ENCODE measurements around the gene FKBP4.

FKBP4 gene

DNA sequence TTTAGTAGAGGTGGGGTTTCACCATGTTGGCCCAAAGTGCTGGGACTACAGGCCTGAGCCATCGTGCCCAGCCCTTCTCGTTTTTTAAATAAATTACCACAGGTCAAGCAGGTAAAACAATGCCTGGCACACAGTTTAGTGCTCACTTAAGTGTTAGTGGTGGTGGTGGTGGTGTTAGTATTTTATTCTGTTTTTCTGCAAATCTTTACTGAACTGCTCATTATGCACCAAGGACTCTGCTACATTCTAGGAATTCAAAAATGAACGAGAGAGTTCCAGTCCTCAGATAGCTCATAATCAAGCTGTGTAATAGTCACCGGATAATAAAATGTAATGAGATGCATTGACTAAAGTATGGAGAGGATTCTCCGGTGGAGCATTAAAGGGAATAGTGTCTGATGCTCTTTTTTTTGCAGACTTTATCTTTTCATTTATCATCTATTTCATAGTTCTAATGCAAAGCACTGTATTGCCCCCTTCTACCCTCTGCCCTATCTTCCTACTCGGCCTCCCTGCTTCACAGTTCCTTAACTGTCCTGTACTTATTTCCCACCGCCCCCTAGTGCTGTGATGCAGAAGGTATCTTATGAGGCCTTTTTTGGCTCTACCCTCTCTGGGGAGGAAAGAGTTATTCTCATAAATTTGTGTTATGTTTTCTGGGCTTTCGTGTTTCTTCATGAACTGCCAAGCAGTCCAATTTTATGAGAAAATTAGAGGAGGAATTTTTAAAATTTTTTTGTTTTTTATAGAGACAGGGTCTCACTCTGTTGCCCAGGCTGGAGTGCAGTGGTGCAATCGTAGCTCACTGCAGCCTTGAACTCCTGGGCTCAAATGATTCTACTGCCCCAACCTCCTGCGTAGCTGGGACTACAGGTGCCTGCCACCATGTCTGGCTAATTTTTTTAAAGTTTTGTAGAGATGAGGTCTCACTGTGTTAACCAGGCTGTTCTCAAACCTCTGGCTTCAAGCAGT, 18.7 kb downstream of the FKBP4 start:
- peak; percentile 65 for DNase-seq

DNA sequence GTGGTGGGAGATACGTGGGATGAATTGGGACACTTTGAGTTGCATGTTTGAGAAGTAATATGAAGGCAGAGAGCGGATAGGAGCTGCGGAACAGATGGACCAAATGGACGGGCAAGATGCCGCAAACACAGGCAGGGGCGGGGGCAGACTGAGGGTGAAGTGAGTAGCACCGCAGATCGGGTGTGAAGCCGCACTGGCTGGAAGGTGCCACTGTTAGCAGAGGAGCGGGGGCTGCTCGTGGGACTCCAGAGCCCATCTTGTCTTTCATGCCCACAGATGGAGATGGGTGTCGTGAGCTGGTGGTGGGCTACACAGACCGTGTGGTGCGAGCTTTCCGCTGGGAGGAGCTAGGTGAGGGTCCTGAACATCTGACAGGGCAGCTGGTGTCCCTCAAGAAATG, 25.0 kb downstream of the FKBP4 start:
- DNase-seq = no peak

DNA sequence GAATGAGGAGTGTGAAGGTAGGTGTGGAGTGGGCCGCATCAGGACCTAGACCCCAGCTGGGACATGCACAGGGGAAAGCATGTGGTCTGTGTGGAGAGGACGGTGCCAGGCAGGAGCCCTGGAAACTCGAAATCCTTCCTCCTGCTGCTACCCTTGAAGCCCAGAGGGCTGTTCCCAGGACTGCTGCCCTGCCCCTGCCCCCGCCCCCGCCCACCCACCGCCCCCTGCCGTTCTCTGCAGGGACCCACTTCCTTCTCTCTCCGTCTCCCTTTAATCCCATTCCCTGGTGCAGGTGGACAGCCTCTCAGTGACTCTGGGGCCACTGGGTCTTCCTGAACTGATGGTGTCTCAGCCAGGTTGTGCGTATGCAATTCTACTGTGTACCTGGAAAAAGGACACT, 25.7 kb downstream of the FKBP4 start:
- DNase-seq = no peak

DNA sequence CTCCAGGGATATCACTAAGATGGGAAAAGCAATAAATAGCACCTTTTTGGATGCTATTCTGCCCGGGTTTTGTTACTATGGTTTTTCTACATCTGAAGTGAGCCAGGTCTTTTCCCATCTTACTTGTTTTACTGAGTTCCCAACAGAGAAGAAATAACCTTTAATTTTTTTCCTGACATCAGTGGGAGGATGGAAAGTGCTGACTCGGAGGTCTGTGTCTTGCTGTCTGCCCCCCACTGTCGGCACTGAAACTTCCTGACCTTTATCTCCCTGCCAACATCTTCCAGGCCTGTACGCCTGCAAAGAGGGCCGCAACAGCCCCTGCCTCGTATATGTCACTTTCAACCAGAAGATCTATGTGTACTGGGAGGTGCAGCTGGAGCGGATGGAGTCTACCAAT, 28.7 kb downstream of the FKBP4 start:
- no peak for DNase-seq

DNA sequence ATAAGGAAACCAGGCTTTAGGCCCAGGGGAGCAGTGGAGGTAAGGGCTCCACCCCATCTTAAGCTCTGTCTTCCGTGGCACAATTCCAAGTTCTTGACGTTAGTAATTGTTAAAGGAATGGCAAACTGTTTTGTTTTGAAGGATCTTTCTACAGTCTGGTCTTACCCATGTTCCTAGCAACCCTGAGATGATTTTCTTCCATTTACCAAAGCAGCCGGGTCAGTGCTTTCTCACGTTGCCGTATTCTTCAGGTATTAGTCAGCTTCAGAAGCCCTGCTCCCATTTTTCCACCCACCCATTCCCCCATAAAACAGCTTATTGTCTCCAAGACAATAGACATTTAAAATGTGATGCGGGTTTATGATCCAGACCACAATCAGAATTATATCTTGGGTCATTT, 29.8 kb downstream of the FKBP4 start:
- DNase-seq = no peak

DNA sequence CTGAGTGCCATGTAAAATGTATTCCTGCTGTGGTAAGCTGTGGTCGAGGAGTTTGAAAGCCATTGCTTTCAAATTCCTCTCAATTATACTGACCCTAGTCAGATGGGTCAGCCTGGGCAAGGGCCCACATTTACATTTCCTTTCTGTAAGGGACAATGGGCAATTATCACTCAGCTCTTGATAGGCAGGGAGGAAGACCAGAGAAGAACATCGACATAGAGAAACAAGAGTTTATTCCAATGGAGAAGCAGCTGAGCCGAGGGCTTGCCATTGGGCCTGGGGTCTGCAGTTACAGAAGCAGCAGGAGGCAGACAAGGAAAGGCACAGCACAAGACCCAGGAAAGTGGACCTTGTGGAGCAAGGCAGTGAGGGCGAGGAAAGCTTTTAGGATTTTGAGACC, 30.4 kb downstream of the FKBP4 start:
- no peak for DNase-seq

DNA sequence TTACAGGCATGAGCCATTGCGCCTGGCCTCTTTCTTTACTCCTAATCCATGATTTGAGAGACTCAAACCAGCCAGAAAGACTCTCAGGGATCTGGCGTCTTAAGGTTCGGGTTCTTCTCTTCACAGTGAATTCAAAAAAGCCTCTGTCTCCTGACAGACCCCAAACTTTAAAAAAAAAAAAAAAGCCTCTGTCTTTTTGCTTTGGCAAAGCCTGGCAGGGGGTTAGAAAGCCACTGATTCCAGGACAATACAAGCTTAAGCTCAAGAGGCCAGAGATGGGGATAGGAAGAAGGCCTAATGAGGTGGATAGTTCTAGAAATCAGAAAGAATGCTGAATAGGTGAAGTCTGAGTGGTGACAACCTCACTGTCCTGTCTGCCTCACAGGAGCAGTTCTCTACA, 31.3 kb downstream of the FKBP4 start:
- no peak for DNase-seq

DNA sequence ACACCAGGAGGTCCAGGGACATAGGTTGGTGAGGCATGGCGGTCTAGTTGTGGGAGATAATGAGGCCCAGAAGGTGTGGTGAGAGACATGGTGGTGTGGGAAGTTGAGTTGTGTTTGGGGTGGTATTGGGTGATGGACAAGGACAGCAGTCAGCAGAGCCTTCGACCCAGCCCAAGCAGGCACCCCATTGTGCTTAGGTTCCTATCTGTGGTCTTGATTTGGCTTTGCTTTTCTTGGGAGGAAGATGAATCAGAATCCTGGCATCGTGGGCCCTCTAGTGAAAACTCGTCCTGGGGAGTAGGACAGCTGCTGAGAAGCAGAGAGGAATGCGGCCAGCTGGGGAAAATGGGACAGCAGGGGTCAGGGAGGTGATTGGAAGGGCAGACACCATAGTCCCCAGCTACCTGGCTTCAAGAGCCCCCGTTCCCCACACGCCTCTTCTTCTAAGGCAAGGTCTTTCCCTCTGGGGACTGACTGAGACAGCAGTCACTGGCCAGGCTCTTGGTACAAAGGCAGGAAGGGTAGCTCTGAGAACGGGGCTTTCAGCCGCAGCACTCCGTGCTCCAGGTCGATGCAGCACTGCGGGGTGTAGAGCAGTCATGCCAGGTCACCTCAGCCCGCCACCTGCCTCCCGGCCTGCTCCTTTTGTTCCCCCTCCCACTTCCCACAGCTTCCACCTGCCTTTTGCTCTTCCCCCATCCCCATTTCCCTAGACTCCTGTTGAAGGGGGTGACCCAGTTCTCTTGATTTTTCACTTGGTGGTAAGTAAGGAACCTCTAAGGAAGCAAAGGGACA, 32.1 kb downstream of the FKBP4 start:
- DNase-seq = no peak

DNA sequence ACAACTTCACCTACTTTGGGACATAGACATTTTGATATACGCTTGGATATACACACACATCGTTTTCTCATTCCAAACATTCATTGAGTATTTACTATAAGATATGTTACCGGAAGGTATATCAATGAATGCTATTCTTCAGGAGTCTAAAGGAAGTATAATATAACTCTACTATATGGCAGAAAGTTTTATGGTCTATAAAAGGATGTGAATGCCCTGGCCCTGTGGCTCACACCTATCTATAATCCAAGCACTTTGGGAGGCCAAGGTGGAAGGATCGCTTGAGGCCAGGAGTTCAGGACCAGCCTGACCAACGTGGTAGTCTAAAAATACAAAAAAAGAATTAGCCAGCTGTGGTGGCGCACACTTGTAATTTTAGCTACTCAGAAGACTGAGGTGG, 34.5 kb downstream of the FKBP4 start:
- no peak for DNase-seq

DNA sequence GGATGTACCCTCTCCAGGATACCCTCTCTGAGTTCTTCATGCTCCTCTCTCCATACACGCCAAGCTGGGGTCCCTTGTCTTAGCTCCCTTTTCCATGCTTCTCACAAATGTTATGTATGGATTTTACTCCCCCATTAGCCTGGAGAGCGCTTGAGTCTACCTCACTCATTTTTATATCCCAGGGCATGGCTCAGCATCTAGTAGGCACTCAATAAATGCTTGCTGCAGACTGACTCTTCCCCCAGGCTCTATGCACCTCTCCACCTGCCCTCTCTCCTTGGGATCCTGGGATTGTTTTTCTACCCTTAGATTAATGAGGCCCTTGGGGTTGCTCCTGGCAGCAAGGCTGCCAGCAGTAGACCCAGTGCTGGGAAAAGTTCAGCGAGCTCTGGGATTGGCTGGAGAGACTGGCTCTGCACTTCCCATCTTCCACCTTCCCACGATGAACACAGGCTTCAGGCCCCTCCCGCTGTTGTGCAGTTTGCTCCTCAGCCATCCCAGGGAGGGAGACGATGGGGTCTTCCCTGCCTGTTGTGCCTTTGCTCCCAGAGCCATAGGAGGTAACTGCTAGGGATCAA, 37.9 kb downstream of the FKBP4 start:
- no peak for DNase-seq

DNA sequence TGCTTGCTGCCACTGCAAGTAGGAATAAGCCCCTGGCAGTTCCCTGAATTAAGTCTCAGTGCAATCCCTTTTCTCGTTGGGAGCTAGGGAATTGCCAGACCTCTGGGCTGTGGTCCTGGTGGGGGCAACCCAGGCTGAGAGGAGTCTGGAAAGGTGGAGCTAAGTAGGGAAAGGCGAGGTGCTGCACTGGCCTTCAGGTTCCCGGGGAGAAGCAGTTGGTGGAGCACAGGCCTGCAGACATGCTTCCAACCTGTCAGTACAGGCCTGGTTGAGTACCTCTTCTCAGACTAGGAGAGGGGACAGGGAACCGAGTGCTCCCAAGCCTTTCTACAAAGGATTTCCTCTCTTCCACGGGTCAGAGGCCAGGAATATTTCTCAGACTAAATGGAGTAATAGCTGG, 38.6 kb downstream of the FKBP4 start:
- no peak for DNase-seq

DNA sequence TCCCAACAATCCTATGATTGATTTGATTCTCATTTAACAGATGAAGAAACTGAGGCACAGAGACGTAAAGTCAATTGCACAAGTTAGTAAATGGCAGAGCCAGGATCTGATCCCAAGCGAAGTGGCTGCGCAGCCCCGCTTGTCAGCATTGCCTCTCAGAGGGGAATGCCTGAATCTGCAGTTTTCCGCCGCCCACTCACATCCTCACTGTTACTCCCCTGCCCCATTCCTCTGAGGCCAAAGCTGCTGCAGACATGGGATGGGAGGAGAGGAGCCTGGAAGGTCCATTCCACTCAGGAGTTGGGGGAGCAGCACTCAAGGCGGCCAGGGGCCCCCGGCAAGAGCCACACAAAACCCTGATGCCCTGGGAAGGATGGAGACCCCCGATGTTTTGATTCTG, 39.0 kb downstream of the FKBP4 start:
- DNase-seq = no peak

DNA sequence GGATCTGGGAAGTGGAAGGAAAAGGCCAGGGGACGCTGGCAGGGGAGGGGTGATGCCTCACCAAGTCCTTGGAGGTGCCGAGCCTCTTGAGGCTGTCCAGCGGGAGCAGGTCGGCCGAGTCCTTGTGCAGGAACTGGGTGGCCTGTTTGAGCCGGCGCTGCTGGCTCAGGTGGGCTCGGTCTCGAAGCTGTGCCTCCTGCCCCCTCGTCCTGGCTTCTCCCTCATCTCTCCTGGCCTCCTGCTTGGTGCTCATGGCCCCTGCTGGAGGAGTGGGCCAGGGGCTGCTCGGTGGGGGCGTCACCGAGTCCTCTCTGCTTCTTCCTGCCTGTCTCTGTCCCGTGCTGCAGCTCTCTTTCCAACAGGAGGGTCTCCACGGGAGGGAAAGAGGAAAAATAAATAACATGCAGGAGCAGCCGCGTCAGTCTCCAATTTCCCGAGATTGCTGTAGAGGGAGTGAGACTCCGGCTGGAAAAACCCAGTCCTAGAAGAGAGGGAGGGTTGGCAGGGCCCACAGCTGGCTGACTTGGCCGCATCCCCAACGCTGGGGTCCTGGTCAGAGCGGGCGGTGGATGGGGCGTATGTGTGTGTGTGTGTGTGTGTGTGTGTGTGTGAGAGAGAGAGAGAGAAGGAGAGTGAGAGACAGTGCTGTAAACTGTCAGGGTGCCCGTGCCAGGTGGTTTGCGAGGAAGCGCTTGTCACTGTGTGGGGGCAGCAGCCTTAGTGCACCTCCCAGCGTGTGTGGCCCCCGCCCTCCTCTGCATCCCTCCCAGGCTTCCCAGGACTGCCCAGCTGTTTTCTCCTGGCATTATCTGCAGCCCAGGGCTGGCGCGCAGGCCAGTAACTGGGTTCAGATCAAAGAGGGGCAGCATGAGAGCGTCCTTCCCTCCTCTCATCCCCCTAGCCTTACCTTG, 40.1 kb downstream of the FKBP4 start, which contains the start of gene NRIP2:
TSS of gene NRIP2 (minus strand) at position 455 of the 911 bp plus-strand sequence. CDS start at position 403, 52 bp downstream.
- DNase-seq = peak; percentile 77

DNA sequence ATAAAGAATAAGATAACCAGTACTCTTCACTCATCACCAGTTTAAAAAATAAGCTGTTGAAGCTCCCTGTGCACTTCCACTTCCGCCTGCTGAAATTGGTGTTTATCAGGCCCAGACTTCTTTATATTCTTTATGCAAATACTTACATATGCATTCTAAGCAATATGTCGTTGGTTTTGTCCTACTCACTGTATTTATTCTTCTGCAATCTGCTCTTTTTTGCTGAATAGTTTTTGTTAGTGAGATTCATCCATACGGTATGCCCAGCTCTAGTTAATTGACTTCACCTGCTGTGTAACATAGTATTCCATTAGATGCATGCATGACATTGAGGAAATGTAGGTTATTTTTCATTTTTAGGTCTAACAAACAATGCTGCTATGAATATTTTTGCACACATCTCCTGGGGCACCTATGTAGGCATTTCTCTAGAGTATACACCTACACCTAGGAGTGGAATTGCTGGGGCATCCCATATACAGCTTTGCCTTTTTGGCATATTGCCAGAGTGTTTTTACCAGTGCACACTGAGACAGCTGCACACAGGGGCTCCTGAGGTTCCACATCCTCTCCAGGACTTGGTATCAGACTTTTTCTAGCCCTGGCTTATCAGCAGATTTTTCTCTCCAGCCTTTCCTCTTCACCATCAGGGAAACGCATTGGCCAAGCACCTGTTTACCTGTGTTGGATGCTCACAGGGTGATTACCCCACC, 41.1 kb downstream of the FKBP4 start:
- DNase-seq = no peak

DNA sequence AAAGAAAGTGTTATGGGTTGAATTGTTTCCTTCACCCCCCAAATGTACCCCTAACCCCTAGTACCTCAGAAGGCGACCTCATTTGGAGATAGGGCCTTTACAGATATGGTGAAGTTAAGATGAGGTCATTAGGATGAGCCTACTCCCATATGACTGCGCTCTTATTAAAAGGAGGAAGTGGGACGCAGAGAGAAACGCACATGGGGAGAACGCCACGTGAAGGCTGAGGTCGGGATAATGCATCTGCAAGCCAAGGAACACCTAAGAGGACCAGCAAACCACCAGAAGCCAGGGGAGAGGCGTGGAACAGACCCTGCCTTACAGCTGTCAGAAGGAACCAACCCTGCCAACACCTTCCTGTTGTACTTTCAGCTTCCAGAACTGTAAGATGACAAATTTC, 41.8 kb downstream of the FKBP4 start:
- DNase-seq = no peak

DNA sequence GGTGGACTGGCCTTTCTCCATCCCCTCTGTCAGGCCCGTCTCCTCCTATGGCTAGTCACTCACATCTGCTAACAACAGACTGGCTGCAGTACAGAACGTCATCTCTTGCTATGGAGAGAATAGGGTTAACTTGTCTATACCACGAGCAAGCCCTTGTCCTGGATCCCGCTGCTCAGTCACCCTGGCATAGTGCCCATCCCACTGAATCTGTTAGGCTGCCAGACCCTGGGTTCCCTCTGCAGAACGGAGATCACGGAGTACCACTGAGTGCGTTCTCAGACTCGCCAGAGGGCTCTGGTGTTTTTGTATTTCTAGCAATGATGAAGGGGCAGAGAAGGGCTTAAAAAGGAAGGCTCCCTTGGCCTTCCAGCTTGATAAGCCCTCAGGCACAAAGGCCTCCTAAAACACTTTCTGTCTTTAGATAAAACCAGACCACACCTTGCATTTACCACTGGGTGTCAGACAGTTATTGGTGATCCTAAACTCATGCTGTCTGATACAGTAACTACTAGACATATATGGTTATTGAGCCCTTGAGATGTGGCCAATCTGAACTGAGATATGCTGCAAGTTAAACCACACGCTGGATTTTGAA, 46.4 kb downstream of the FKBP4 start:
- DNase-seq = no peak

DNA sequence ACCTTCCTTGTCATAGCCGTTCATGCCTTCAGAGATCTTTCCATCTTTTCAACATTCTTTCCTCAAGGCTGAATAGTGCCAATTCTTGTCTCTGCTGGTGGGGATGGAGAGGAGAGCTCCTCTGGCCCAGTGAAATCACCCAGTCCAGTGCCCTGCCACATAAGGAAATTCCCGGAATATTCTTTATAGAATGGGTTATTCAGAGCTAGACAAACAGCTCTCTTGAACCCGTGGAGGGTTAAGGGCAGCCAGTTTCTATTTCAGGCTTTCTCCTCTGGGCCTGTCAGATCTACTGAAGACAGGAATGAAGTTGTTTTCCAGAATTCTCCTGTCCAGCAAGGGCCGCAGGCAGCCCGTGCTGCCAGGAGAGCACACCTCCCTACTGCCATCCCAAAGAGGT, 48.2 kb downstream of the FKBP4 start:
- DNase-seq = no peak

DNA sequence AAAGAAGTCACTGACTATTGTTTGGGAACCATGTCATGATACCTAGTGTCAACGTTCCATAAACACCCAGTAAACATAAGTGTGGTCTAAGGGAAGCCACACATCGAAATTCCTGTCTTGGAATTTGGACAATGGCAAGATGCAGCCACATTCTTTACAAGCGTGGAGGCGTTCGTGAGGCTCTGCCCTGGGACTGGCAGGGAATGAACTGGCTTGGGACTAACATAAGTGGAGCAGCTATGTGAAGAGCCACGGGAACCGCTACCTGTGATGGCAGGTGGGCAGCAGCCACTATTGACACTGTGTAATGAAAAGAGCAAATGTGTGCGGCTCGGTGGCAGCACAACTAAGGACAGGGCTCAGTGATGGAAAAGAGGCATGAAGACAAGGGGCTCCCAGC, 50.0 kb downstream of the FKBP4 start:
- no peak for DNase-seq

DNA sequence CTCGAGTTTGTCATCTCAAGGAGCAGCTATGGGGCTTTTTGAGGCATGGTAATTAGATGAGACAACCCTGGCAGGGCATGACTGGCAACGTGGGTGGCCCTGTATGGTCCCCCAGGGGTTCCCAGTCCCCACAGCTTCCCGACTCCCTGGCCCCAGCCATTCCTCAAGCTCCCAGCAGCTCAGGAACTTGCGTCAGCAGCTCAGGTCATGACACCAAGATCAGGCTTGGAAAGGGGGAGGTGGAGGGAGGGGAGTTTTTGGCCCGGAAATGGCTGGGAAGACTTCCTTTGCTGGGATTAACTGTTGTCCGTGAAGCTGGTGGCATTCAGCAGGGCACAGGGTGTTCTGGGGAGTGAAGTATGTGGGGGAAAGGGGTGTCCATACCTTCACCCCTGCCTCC, 50.5 kb downstream of the FKBP4 start:
- no peak for DNase-seq

DNA sequence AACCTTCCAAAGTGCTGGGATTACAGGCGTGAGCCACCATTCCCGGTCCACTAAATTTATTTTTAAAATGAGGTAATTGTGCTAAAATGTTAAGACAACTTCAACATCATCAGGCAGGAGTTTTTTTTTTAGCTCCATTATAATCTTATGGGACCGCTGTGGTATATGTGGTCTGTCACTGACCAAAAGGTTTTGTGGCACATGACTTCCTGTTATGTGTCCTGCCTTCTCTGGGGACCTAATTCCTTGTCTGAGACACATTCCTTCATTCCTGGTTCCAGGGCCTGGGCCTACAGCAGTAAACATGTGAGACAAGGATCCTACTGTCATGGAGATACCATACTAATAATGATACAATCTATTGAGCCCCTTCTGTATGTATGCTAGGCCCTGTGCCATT, 57.2 kb downstream of the FKBP4 start:
- no peak for DNase-seq

DNA sequence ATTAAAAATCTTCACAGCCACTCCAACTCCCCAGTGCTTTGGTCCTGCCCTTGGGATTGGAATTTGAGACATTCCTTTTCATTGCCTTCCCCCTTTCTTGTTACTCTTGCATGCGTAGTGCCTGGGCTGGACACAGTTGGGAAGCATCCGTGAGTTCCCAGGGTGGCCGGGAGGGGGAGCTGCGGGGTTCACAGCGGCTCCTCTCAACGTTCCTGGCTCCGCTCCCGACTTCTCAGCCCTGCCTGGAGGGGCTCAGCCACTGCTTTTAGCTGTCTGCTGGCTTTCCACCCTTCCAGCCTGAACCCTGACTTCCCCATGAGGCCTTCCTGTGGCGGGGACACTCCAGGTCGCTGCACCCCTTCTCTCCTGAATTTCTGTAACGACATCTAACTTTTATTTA, 58.9 kb downstream of the FKBP4 start:
- DNase-seq = peak; percentile 57
